Type B pancreatic cell (in vitro differentiated cells): ENCODE measurements around the gene PRR29. TPM values are rescaled to one million over a fixed set of nuclear protein-coding genes. Genes with fewer than 3 reads are reported as not detected.
"Not testable (repeated sequence)": the region's sequence is repeated elsewhere in the genome, so short reads cannot be mapped to it uniquely, and the experiment has no call there.

Source experiments
- DNase-seq: peaks from one replicate; pipeline ENCODE4 v3.0.0; 2021; ENCODE audit warnings: mixed read lengths; ENCODE audit not compliant: unreplicated experiment; ENCODE audit errors: extremely low spot score
- H3K27ac Mint-ChIP-seq: 2 replicates; pipeline ENCODE4 v1.8.0; 2021; ENCODE audit warnings: mild to moderate bottlenecking, mixed read lengths
- H3K27me3 Mint-ChIP-seq: 2 replicates; pipeline ENCODE4 v1.8.0; 2021; ENCODE audit warnings: mixed read lengths
- H3K36me3 Mint-ChIP-seq: 2 replicates; pipeline ENCODE4 v1.8.0; 2021; ENCODE audit warnings: mixed read lengths
- H3K4me1 Mint-ChIP-seq: one replicate; pipeline ENCODE4 v1.8.0; 2021; ENCODE audit warnings: mixed read lengths; ENCODE audit not compliant: unreplicated experiment
- H3K4me3 Mint-ChIP-seq: 2 replicates; pipeline ENCODE4 v1.8.0; 2021; ENCODE audit warnings: mild to moderate bottlenecking, mixed read lengths
- H3K9me3 Mint-ChIP-seq: 2 replicates; pipeline ENCODE4 v1.8.0; 2021; ENCODE audit warnings: mixed read lengths
- total RNA-seq: library from RNA; stranded (reverse); gene quantifications from 2 replicates; pipeline ENCODE4 v1.2.1, GENCODE V29; 2021; ENCODE audit warnings: low replicate concordance
- TF ChIP-seq, protein P1 (sequence below): fragments of 200-600 bp; sonication (generic); conservative IDR thresholded peaks from 2 replicates; pipeline ENCODE4 v1.5.0; 2021; ENCODE audit warnings: antibody characterized with exemption, mild to moderate bottlenecking

The PRR29 gene
- total RNA-seq, 1 donor from 2014 or later, result 4.2 TPM

DNA sequence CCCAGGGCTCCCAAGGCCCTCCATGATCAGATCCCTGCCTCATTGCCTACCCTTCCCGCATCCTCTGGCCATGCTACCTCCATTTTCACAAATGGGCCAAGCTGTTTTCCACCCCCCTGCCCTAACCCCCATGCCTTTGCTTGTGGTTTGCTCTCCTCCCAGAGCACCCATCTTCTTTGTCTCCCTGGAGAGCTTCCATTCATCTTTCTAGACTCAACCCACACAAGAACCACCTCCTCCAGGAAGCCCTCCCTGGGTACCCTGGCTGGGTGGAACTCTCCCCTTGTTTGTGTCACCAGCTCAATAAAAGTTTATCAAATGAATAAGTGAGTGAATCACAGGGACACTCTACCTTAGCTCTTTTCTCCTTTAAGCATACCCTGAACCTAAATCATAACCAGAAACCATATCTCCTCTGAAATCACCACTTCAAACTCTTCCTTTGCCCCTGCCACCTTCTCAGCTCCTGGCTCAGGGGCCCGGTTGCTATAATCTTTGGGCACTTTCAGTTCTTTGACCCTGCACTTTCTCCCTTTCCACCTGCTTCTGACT lies 22.5 kb upstream of the PRR29 start:
- no peak overlapping the region for H3K27ac Mint-ChIP-seq
- H3K4me1 Mint-ChIP-seq, result peaks cover 9% of the 10 kb centered on the region
- H3K27me3 Mint-ChIP-seq, result peaks cover 4% of the 10 kb centered on the region
- TF ChIP-seq, protein P1, sequence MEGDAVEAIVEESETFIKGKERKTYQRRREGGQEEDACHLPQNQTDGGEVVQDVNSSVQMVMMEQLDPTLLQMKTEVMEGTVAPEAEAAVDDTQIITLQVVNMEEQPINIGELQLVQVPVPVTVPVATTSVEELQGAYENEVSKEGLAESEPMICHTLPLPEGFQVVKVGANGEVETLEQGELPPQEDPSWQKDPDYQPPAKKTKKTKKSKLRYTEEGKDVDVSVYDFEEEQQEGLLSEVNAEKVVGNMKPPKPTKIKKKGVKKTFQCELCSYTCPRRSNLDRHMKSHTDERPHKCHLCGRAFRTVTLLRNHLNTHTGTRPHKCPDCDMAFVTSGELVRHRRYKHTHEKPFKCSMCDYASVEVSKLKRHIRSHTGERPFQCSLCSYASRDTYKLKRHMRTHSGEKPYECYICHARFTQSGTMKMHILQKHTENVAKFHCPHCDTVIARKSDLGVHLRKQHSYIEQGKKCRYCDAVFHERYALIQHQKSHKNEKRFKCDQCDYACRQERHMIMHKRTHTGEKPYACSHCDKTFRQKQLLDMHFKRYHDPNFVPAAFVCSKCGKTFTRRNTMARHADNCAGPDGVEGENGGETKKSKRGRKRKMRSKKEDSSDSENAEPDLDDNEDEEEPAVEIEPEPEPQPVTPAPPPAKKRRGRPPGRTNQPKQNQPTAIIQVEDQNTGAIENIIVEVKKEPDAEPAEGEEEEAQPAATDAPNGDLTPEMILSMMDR, result no peak
- no peak for DNase-seq
- H3K9me3 Mint-ChIP-seq, result no peaks in the 10 kb centered on the region
- no peaks in the 10 kb centered on the region for H3K36me3 Mint-ChIP-seq
- no peak overlapping the region for H3K4me3 Mint-ChIP-seq

DNA sequence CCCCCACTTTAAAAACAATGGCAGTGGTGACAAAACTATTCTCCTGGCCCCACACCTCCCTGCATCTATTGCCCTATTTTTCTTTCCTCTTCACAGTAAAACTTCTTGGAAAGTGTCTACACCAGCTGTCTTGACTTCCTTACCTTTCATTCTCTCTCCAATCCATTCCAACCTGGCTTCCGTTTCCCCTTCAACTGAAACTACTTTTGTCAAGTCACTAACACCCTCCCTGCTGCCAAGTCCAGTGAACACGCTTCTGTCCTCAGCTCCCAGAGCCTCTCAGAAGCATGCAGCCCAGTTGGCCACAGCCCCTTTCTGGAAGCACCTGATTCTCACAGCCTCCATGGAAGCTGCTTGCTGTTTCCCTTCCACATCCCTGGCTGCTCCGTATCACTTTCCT lies 21.4 kb upstream of the PRR29 start:
- peaks cover 9% of the 10 kb centered on the region for H3K4me1 Mint-ChIP-seq
- DNase-seq, result no peak
- TF ChIP-seq, protein P1, result no peak
- no peaks in the 10 kb centered on the region for H3K36me3 Mint-ChIP-seq
- H3K9me3 Mint-ChIP-seq, result no peaks in the 10 kb centered on the region
- H3K27ac Mint-ChIP-seq, result no peak overlapping the region
- no peak overlapping the region for H3K4me3 Mint-ChIP-seq
- peaks cover 4% of the 10 kb centered on the region for H3K27me3 Mint-ChIP-seq

DNA sequence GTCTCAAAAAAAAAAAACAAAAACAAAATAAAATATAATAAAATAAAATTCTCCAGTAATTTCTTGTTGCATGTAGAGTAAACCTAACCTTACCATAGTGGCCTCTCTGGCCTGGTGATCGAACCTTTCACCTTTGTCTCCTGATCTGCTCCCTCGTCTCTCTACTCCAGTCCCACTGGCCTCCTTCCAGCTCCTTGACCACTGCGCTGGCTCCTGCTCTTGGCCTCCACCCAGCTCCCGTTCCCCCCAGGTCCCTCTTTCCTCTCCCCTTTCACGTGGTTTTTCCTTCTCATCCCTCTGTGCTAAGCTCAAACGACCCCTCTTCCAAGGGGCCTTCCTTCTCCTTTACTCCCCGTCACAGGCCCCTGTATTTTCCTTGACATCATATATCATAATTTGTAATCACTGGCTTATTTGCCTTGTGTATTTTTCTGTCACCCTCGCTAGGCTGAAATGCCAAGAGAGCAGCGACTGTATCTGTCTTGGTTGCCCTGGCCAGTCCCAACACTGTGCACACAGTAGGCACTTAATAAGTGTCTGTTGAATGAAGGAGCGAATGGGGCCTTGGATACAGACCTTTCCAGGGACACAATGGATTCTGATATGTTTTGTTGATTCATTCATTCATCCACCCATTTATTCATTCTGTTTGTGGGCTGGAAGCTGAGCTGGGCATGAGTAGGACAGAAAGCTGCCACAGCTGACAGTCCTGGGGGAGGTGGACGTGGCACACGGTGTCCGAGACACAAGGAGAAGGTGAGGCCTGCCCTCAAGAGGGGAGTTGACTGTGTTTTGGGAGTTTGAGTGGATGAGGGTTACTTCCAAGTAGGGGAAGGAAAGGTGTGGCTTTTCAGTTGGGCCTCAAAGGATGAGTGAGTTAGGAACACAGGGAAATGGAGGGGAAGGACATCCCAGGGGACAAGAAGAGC lies 19.6 kb upstream of the PRR29 start:
- DNase-seq, result no peak
- peaks cover 10% of the 10 kb centered on the region for H3K9me3 Mint-ChIP-seq
- peaks cover 9% of the 10 kb centered on the region for H3K4me1 Mint-ChIP-seq
- no peak overlapping the region for H3K27ac Mint-ChIP-seq
- H3K4me3 Mint-ChIP-seq, result no peak overlapping the region
- H3K36me3 Mint-ChIP-seq, result no peaks in the 10 kb centered on the region
- H3K27me3 Mint-ChIP-seq, result no peaks in the 10 kb centered on the region
- TF ChIP-seq, protein P1, result no peak

DNA sequence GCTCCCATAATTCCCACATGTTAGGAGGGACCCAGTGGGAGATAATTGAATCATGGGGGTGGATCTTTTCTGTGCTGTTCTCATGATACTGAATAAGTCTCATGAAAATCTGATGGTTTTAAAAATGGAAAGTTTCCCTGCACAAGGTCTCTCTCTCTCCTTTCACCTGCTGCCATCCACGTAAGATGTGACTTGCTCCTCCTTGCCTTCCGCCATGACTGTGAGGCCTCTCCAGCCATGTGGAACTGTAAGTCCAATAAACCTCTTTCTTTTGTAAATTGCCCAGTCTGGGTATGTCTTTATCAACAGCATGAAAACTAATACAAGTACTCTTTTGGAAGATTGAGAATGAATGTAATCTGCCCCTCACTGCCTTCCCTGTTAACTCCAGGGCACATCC lies 15.5 kb upstream of the PRR29 start:
- not testable (repeated sequence) for H3K4me3 Mint-ChIP-seq, H3K4me1 Mint-ChIP-seq

DNA sequence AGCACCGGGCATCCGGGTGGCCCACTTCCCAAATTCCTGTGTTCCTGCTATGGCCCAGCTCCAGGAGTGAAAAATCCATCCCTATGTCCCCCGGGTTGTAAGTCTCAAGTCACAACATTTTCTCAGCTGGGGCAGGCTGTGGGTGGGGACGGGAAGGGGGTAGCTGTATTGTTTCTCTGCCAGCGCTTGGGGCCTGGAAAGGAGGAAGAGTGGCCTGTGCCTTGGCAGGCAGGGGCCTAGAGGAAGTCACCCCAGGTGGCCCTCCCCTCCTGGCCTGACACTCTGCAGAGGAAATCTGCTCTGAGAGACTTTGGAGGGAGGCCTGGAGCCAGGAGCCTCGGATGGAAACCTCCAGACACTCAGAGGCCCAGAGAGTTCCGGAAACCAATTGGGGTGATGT lies 14.8 kb upstream of the PRR29 start:
- Mint-ChIP-seq H3K27me3 (no peaks in the 10 kb centered on the region), H3K36me3 (no peaks in the 10 kb centered on the region), H3K9me3 (peaks cover 10% of the 10 kb centered on the region), H3K27ac (no peak overlapping the region), H3K4me1 (no peaks in the 10 kb centered on the region), H3K4me3 (no peak overlapping the region)
- no peak for DNase-seq
- TF ChIP-seq, protein P1, result no peak

More for the DNA sequence above, 15.5 kb upstream of the PRR29 start:
- not testable (repeated sequence) for DNase-seq, H3K36me3 Mint-ChIP-seq, H3K27me3 Mint-ChIP-seq, H3K27ac Mint-ChIP-seq
- H3K9me3 Mint-ChIP-seq, result peaks cover 10% of the 10 kb centered on the region

DNA sequence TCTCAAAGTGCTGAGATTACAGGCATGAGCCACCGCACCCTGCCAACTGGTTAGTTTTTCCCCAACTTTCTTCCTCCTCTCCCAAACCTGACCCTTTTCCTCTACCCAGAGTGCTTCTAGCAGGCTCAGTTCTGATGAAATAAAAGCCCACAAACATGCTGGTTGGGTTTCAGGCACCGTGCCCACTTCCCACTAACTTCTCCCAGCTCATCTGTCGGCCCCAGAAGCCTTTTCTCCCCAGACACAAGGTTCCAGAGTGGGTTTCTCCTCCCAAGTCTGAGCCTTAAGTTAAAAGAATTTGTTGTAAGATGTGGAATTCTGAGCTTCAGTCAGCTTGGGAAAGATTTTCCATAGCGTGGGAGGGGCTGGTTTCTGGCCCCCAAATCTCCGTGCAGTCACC lies 13.9 kb upstream of the PRR29 start:
- DNase-seq, result no peak
- Mint-ChIP-seq H3K27ac (no peak overlapping the region), H3K4me1 (no peaks in the 10 kb centered on the region), H3K9me3 (peaks cover 10% of the 10 kb centered on the region), H3K27me3 (no peaks in the 10 kb centered on the region), H3K36me3 (no peaks in the 10 kb centered on the region), H3K4me3 (no peak overlapping the region)
- TF ChIP-seq, protein P1, result no peak
